ENCODE measurements around the gene TMEM145.

TMEM145 gene

DNA sequence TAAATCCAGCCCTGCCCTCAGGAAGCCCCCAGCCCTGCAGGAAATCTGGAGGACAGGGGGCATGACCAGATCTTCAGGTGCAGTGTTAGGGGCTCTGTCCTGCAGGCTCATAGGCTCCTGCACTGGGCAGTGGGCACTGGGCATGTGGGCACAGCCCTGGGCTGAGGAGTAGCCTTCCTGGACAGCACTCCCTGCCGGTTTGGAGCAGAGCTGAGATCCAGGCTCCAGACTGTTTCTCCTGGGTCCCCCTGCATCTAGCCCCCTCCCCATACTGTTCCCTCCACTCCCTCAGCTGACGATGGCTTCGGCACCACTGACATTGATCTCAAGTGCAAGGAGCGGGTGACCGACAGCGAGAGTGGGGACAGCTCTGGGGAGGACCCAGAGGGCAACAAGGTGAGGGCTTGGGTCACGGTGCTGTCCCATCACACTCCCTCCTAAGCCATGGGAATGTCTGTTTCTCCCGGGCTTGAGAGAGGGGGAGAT is 23.5 kb upstream of the TMEM145 start:
- FAIRE-seq = no peak
- TF ChIP-seq POLR2A (IDR thresholded peaks at IDR 0.05; ENCODE audit: low read depth, low read length) = no peak
- no peak for DNase-seq (ENCODE audit: insufficient read length, low spot score)

DNA sequence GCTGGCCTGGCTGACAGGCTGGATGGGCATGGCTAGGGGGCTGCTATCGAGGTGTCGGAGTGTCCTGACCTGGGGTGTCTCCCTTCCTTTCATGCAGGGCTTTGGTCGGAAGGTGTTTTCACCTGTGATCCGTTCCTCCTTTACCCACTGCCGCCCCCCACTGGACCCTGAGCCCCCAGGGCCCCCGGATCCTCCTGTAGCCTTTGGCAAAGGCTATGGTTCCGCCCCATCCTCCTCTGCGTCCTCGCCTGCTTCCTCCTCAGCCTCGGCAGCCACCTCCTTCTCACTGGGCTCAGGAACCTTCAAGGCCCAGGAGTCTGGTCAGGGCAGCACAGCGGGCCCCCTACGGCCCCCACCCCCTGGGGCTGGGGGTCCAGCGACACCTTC is 23.0 kb upstream of the TMEM145 start:
- TF ChIP-seq POLR2A (IDR thresholded peaks at IDR 0.05; ENCODE audit: low read depth, low read length) = no peak
- FAIRE-seq = no peak
- no peak for DNase-seq (ENCODE audit: insufficient read length, low spot score)

DNA sequence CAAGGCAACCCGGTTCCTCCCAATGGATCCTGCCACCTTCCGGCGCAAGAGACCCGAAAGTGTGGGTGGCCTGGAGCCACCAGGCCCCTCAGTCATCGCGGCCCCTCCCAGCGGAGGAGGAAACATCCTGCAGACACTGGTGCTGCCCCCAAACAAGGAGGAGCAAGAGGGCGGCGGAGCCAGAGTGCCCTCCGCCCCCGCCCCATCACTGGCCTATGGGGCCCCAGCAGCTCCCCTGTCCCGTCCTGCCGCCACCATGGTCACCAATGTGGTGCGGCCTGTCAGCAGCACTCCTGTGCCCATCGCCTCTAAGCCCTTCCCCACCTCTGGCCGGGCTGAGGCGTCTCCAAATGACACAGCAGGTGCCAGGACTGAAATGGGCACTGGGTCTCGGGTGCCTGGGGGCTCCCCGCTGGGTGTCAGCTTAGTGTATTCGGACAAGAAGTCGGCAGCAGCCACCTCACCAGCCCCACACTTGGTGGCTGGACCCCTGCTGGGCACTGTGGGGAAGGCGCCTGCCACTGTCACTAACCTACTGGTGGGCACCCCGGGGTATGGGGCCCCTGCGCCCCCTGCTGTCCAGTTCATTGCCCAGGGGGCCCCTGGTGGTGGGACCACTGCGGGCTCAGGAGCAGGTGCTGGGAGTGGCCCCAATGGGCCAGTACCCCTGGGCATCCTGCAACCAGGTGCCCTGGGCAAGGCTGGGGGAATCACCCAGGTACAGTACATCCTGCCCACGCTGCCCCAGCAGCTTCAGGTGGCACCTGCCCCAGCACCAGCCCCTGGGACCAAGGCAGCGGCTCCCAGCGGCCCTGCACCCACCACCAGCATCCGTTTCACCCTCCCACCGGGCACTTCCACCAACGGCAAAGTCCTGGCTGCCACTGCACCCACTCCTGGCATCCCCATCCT is 22.3 kb upstream of the TMEM145 start:
- DNase-seq (ENCODE audit: insufficient read length, low spot score) (no peak), FAIRE-seq (no peak)
- no peak for TF ChIP-seq POLR2A (IDR thresholded peaks at IDR 0.05; ENCODE audit: low read depth, low read length)

DNA sequence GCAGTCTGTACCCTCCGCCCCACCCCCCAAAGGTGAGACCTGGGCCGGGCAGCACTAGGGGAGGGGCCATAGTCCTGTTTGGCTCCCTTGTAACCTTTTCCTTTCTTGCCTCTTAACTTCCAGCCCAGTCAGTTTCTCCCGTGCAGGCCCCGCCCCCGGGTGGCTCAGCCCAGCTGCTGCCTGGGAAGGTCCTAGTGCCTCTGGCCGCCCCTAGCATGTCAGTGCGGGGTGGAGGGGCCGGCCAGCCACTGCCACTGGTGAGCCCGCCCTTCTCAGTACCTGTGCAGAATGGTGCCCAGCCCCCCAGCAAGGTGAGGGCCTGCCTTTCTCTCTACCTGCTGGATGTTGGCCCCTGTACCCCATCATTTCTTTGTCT is 21.7 kb upstream of the TMEM145 start:
- no peak for TF ChIP-seq POLR2A (IDR thresholded peaks at IDR 0.05; ENCODE audit: low read depth, low read length)
- DNase-seq (ENCODE audit: insufficient read length, low spot score) (no peak), FAIRE-seq (no peak)

DNA sequence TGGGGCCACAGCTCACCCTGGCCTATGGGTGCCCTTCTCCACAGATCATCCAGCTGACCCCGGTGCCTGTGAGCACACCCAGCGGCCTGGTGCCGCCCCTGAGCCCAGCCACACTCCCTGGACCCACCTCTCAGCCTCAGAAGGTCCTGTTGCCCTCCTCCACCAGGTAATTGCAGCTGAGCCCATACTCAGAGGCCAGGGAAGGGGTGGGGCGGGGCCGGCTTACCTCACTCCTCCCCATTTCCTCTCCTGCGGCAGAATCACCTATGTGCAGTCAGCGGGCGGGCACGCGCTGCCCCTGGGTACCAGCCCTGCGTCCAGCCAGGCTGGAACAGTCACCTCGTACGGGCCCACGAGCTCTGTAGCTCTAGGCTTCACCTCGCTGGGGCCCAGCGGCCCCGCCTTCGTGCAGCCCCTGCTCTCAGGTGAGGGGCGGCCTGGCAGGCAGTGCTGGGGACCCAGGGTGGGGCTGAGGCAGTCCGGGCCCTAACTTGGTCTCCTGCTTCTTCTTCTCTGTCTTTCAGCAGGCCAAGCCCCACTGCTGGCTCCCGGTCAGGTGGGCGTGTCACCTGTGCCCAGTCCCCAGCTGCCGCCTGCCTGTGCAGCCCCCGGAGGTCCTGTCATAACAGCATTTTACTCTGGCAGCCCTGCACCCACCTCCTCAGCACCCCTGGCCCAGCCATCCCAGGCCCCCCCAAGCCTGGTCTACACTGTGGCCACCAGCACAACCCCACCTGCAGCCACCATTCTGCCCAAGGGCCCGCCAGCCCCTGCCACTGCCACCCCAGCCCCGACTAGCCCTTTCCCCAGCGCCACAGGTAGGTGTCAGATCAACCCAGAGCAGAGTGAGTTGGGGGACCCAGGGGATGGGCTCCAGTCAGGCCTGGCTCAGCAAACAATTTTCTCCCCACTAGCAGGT is 20.8 kb upstream of the TMEM145 start:
- FAIRE-seq = no peak
- TF ChIP-seq POLR2A (IDR thresholded peaks at IDR 0.05; ENCODE audit: low read depth, low read length) = no peak
- DNase-seq (ENCODE audit: insufficient read length, low spot score) = no peak

DNA sequence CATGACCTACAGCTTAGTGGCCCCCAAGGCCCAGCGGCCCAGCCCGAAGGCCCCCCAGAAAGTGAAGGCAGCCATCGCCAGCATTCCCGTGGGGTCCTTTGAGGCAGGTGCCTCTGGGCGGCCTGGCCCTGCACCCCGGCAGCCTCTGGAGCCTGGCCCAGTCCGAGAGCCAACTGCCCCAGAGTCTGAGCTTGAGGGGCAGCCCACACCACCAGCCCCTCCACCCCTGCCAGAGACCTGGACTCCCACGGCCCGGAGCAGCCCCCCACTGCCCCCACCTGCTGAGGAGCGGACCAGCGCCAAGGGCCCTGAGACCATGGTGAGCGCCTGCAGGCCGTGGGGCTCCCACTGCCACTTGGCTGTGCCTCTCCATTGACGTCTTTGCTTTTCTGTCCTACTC is 20.1 kb upstream of the TMEM145 start:
- TF ChIP-seq POLR2A (IDR thresholded peaks at IDR 0.05; ENCODE audit: low read depth, low read length) = no peak
- DNase-seq (ENCODE audit: insufficient read length, low spot score) (no peak), FAIRE-seq (no peak)

DNA sequence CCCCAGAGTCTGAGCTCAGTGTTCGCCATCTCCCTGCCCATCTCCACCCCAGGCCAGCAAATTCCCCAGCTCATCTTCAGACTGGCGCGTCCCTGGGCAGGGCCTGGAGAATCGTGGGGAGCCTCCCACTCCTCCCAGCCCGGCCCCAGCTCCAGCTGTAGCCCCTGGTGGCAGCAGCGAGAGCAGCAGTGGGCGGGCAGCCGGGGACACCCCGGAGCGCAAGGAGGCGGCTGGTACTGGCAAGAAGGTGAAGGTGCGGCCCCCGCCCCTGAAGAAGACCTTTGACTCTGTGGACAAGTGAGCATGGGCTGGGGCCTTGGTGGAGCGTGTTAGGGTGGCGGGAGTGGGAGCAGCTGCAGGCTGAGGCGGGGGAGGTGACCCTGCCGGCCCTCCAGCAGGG is 19.6 kb upstream of the TMEM145 start:
- no peak for TF ChIP-seq POLR2A (IDR thresholded peaks at IDR 0.05; ENCODE audit: low read depth, low read length)
- FAIRE-seq (no peak), DNase-seq (ENCODE audit: insufficient read length, low spot score) (no peak)

DNA sequence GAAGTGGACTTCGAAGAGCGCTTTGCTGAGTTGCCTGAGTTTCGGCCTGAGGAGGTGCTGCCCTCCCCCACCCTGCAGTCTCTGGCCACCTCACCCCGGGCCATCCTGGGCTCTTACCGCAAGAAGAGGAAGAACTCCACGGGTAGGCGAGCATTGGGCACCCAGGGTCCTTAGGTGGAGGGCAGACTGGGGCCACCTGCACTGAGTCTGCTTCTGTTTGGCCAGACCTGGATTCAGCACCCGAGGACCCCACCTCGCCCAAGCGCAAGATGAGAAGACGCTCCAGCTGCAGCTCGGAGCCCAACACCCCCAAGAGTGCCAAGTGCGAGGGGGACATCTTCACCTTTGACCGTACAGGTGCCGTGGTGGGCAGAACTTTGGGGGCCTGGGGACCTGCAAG is 19.2 kb upstream of the TMEM145 start:
- no peak for TF ChIP-seq POLR2A (IDR thresholded peaks at IDR 0.05; ENCODE audit: low read depth, low read length)
- no peak for FAIRE-seq

DNA sequence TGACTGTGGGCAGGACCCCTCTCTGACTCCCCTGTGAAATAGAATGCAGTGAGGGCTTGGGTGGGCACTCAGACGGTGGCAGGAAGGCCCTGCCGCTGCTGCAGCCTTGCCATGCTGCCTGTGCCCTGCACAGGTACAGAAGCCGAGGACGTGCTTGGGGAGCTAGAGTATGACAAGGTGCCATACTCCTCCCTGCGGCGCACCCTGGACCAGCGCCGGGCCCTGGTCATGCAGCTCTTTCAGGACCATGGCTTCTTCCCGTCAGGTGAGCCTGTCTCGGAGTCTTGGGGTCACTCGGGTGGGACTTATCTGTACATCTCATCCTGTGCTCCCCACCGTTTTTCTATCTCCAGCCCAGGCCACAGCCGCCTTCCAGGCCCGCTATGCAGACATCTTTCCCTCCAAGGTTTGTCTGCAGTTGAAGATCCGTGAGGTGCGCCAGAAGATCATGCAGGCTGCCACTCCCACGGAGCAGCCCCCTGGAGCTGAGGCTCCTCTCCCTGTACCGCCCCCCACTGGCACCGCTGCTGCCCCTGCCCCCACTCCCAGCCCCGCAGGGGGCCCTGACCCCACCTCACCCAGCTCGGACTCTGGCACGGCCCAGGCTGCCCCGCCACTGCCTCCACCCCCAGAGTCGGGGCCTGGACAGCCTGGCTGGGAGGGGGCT is 18.5 kb upstream of the TMEM145 start:
- no peak for TF ChIP-seq POLR2A (IDR thresholded peaks at IDR 0.05; ENCODE audit: low read depth, low read length)
- DNase-seq (ENCODE audit: insufficient read length, low spot score) (no peak), FAIRE-seq (no peak)

More for the DNA sequence above, 19.2 kb upstream of the TMEM145 start:
- no peak for DNase-seq (ENCODE audit: insufficient read length, low spot score)

DNA sequence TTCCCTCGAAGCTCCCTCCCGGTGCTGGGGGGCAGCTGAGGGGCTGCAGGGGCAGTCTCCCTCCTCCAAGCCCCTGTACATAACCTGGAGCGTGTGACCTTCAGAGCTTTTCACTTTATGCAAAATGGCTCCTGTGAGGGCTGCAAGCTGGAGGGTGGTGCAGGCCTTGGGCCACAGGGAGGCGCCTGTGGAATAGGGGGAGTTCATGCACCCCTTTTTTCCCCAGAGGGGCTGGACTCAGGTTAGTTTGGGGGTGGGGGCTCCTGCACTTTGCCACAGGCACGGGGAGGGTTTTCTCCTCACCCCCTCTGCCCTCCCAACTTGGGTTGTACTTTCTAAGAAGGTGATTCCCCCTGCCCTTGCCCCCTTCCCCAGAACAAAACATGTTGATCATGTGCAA is 17.8 kb upstream of the TMEM145 start:
- FAIRE-seq = no peak
- DNase-seq (ENCODE audit: insufficient read length, low spot score) = no peak
- no peak for TF ChIP-seq POLR2A (IDR thresholded peaks at IDR 0.05; ENCODE audit: low read depth, low read length)

DNA sequence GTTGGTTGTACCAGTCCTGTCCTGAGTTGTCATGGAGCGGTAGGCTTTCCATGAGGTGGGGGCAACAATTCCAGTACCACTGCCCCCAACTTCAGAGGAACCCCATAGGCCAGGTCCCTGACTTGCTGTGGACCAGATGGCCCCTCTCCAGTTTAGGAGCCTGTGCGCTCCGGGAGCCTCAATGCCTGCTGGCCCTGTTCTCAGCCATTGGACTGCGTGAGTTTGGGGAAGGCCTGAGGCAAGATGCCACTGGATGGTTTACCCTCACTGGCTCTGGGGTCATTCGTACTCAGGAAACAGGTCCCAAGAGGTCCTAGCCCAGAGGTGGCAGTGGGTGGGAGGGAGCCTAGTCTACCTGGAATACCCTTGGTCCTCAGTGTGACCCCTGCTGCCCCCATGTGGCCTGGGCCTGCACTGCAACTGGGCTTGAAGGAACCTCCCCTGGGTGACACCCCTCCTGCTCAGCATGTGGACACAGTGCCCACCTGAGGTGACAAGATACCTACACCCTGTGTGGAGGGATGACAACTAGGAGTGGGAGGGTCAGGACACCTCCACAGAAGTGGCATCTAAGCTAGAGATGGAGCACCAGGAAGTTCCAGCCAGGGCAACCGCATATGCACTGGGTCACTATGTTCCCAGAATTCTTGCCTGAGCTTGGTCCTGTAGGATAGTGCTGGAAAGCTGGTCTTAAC is 17.1 kb upstream of the TMEM145 start:
- FAIRE-seq (no peak), DNase-seq (ENCODE audit: insufficient read length, low spot score) (peak; percentile 81)
- TF ChIP-seq POLR2A (IDR thresholded peaks at IDR 0.05; ENCODE audit: low read depth, low read length) = no peak; the same call in 1 of the 2 replicates

DNA sequence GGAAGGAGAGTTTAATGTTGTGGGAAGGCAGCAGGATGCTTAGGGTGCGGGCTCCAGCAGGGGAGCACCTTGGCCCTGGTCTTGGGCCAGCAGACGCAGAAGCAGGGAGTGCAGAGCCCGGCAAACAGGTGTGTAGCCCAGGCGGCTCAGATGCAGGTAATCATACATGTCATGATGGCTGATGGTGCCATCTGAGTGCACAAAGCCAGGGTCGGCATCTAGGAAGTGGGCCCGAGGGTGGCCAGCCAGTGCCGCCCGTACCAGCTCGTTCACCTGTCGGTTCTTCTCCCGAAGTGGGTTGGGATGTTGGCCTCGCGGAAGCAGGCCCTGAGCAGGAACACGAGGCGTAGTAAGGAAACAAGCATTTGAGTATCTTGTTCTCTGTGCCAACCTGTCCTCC is 16.1 kb upstream of the TMEM145 start:
- TF ChIP-seq POLR2A (IDR thresholded peaks at IDR 0.05; ENCODE audit: low read depth, low read length) = no peak
- no peak for DNase-seq (ENCODE audit: insufficient read length, low spot score)
- no peak for FAIRE-seq

DNA sequence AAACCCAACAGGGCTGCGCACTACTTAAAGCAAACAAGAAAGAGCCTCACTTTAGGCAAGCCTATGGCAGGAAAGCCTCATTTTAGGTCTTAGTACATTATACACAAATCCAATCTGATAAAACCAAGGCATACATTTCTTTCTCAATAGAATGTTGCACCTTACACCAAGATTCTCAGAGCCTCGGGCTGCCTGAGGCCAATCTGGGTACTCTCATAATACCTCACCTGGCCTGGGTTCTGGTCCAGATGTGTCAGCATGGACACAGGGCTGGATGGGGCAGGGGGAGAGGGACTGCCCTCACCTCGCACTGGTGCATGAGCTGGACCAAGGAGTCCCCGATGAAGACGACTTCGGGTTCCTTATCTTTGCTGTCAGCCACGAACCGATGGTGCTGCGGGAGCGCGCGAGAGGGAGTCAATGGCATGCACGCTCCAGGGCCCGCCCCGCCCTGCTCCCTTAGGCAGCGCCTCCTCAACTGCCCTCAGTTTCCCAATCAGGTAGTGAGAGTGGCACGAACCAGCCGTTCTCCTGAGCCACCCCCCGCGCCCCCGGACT is 11.4 kb upstream of the TMEM145 start, which contains the start of gene PRR19:
Gene PRR19 (plus strand): TSS at position 487 of the 558 bp plus-strand sequence. CDS start 7,453 bp downstream, outside the sequence.
- FAIRE-seq = no peak
- DNase-seq (ENCODE audit: insufficient read length, low spot score) = no peak
- TF ChIP-seq POLR2A (IDR thresholded peaks at IDR 0.05; ENCODE audit: low read depth, low read length) = no peak

Data from H54 (cell line).